HEK293 (cell line): Measurements from ENCODE around the gene TFPI.

Experiments
- CTCF ChIA-PET: fragments of 350-600 bp; formaldehyde crosslinking; extraction: SDS; loops from one replicate; lab custom pipeline; 2021; ENCODE audit warnings: antibody characterized with exemption; lab: Yijun Ruan, JAX
- POLR2A ChIA-PET: fragments of 300-600 bp; formaldehyde crosslinking; extraction: SDS; loops from one replicate; lab custom pipeline; 2020; ENCODE audit warnings: antibody characterized with exemption, inconsistent platforms; lab: Yijun Ruan, JAX
- H3K27ac ChIP-seq: fragments of 200-500 bp; sonication (Bioruptor generic); 2 replicates; pipeline ENCODE4 v1.5.1; 2014; ENCODE audit warnings: low read depth, low read length, control low read depth, inconsistent platforms; ENCODE audit errors: extremely low read depth
- H3K36me3 ChIP-seq, 2 experiments: fragments of 200-500 bp in 1 of 2; sonication (Bioruptor generic) in 1 of 2; 1 replicate in 1 of 2; 2 replicates in 1 of 2; pipeline ENCODE4 v1.5.1; 2014 to 2017; ENCODE audit warnings: inconsistent platforms in 2 of 2, low read length in 2 of 2; ENCODE audit not compliant: control insufficient read depth in 2 of 2, insufficient read depth in 1 of 2
- H3K4me1 ChIP-seq: fragments of 200-500 bp; sonication (Bioruptor generic); 2 replicates; pipeline ENCODE4 v1.5.1; 2014; ENCODE audit warnings: mild to moderate bottlenecking, low read length, inconsistent platforms; ENCODE audit not compliant: control insufficient read depth, insufficient read depth
- H3K4me3 ChIP-seq: 2 replicates; pipeline ENCODE4 v1.5.1; 2011; ENCODE audit warnings: low read depth, mild to moderate bottlenecking, control low read depth, low read length, moderate library complexity
- H3K9me3 ChIP-seq: fragments of 200-500 bp; sonication (Bioruptor generic); 2 replicates; pipeline ENCODE4 v1.5.1; 2014; ENCODE audit warnings: low read depth, low read length, inconsistent platforms; ENCODE audit not compliant: control insufficient read depth, insufficient read depth
- AEBP2 ChIP-seq: fragments of 450-650 bp; formaldehyde crosslinking; IDR thresholded peaks from 2 replicates; pipeline ENCODE4 v1.5.1; 2016; ENCODE audit warnings: missing biosample characterization, missing genetic modification characterization, borderline replicate concordance
- BCL11A ChIP-seq: fragments of 450-650 bp; formaldehyde crosslinking; IDR thresholded peaks from 2 replicates; pipeline ENCODE4 v1.5.1; 2016; ENCODE audit warnings: low read depth, missing biosample characterization, missing genetic modification characterization
- FEZF1 ChIP-seq: fragments of 450-650 bp; formaldehyde crosslinking; IDR thresholded peaks from 2 replicates; pipeline ENCODE4 v1.5.1; 2016; ENCODE audit warnings: missing biosample characterization, missing genetic modification characterization
- HOXA7 ChIP-seq: sonication (generic); formaldehyde crosslinking; IDR thresholded peaks from 2 replicates; pipeline ENCODE4 v1.8.1; 2022; ENCODE audit warnings: missing genetic modification reagents, borderline replicate concordance
- PBX3 ChIP-seq: sonication (generic); formaldehyde crosslinking; IDR thresholded peaks from 2 replicates; pipeline ENCODE4 v1.8.1; 2022; ENCODE audit warnings: mild to moderate bottlenecking, moderate library complexity, missing genetic modification reagents
- SP3 ChIP-seq: fragments of 450-650 bp; formaldehyde crosslinking; IDR thresholded peaks from 2 replicates; pipeline ENCODE4 v1.5.1; 2016; ENCODE audit warnings: missing biosample characterization, missing genetic modification characterization
- ZBTB1 ChIP-seq: fragments of 450-650 bp; formaldehyde crosslinking; IDR thresholded peaks from 2 replicates; pipeline ENCODE4 v1.5.1; 2016; ENCODE audit warnings: missing biosample characterization, missing genetic modification characterization
- ZNF121 ChIP-seq: fragments of 450-650 bp; formaldehyde crosslinking; IDR thresholded peaks from 2 replicates; pipeline ENCODE4 v1.5.1; 2016; ENCODE audit warnings: missing biosample characterization, missing genetic modification characterization
- ZNF223 ChIP-seq: fragments of 450-650 bp; formaldehyde crosslinking; IDR thresholded peaks from 2 replicates; pipeline ENCODE4 v1.5.1; 2016; ENCODE audit warnings: missing biosample characterization, missing genetic modification characterization
- ZNF341 ChIP-seq: fragments of 450-650 bp; formaldehyde crosslinking; IDR thresholded peaks from 2 replicates; pipeline ENCODE4; 2016; ENCODE audit warnings: low read depth, missing biosample characterization, missing genetic modification characterization
- ZNF366 ChIP-seq: fragments of 450-650 bp; formaldehyde crosslinking; conservative IDR thresholded peaks from 2 replicates; pipeline ENCODE4 v1.5.1; 2016; ENCODE audit warnings: missing biosample characterization, missing genetic modification characterization
- ZNF416 ChIP-seq: fragments of 450-650 bp; formaldehyde crosslinking; IDR thresholded peaks from 2 replicates; pipeline ENCODE4 v1.5.1; 2016; ENCODE audit warnings: missing biosample characterization, missing genetic modification characterization
- ZNF510 ChIP-seq: fragments of 450-650 bp; formaldehyde crosslinking; IDR thresholded peaks from 2 replicates; pipeline ENCODE4 v1.5.1; 2018; ENCODE audit warnings: mild to moderate bottlenecking, missing genetic modification characterization, missing biosample characterization; ENCODE audit not compliant: insufficient replicate concordance
- ZNF654 ChIP-seq: fragments of 450-650 bp; formaldehyde crosslinking; IDR thresholded peaks from 2 replicates; pipeline ENCODE4 v1.5.1; 2016; ENCODE audit warnings: low read depth, missing biosample characterization, missing genetic modification characterization
- ZNF658 ChIP-seq: fragments of 450-650 bp; formaldehyde crosslinking; IDR thresholded peaks from 2 replicates; pipeline ENCODE4; 2016; ENCODE audit warnings: missing biosample characterization, missing genetic modification characterization
- ZNF776 ChIP-seq: fragments of 450-650 bp; formaldehyde crosslinking; IDR thresholded peaks from 2 replicates; pipeline ENCODE4 v1.5.0; 2017; ENCODE audit warnings: missing biosample characterization, missing genetic modification characterization, borderline replicate concordance
- TF ChIP-seq, protein P1 (sequence below): fragments of 450-650 bp; formaldehyde crosslinking; IDR thresholded peaks from 2 replicates; pipeline ENCODE4 v1.5.1; 2016; ENCODE audit warnings: missing biosample characterization, missing genetic modification characterization, borderline replicate concordance
- TF ChIP-seq, protein P2 (sequence below): fragments of 450-650 bp; formaldehyde crosslinking; IDR thresholded peaks from 2 replicates; pipeline ENCODE4 v1.5.1; 2016; ENCODE audit warnings: missing biosample characterization, missing genetic modification characterization
- TF ChIP-seq, protein P3 (sequence below): fragments of 450-650 bp; formaldehyde crosslinking; optimal IDR thresholded peaks from 2 replicates; pipeline ENCODE3; 2016; ENCODE audit warnings: missing biosample characterization, mild to moderate bottlenecking, missing genetic modification characterization
- TF ChIP-seq, protein P4 (sequence below): fragments of 450-650 bp; formaldehyde crosslinking; IDR thresholded peaks from 2 replicates; pipeline ENCODE4 v1.5.1; 2016; ENCODE audit warnings: missing biosample characterization, missing genetic modification characterization

The TFPI gene

GRCh38 chr2:187435756-187436155, 118.5 kb downstream of the TFPI start:
- H3K9me3 ChIP-seq, result no peaks in the 10 kb centered on the region
- TF ChIP-seq ZNF510 (tag by site-specific recombination), result no peak
- no peak for TF ChIP-seq HOXA7
- TF ChIP-seq, protein P1, sequence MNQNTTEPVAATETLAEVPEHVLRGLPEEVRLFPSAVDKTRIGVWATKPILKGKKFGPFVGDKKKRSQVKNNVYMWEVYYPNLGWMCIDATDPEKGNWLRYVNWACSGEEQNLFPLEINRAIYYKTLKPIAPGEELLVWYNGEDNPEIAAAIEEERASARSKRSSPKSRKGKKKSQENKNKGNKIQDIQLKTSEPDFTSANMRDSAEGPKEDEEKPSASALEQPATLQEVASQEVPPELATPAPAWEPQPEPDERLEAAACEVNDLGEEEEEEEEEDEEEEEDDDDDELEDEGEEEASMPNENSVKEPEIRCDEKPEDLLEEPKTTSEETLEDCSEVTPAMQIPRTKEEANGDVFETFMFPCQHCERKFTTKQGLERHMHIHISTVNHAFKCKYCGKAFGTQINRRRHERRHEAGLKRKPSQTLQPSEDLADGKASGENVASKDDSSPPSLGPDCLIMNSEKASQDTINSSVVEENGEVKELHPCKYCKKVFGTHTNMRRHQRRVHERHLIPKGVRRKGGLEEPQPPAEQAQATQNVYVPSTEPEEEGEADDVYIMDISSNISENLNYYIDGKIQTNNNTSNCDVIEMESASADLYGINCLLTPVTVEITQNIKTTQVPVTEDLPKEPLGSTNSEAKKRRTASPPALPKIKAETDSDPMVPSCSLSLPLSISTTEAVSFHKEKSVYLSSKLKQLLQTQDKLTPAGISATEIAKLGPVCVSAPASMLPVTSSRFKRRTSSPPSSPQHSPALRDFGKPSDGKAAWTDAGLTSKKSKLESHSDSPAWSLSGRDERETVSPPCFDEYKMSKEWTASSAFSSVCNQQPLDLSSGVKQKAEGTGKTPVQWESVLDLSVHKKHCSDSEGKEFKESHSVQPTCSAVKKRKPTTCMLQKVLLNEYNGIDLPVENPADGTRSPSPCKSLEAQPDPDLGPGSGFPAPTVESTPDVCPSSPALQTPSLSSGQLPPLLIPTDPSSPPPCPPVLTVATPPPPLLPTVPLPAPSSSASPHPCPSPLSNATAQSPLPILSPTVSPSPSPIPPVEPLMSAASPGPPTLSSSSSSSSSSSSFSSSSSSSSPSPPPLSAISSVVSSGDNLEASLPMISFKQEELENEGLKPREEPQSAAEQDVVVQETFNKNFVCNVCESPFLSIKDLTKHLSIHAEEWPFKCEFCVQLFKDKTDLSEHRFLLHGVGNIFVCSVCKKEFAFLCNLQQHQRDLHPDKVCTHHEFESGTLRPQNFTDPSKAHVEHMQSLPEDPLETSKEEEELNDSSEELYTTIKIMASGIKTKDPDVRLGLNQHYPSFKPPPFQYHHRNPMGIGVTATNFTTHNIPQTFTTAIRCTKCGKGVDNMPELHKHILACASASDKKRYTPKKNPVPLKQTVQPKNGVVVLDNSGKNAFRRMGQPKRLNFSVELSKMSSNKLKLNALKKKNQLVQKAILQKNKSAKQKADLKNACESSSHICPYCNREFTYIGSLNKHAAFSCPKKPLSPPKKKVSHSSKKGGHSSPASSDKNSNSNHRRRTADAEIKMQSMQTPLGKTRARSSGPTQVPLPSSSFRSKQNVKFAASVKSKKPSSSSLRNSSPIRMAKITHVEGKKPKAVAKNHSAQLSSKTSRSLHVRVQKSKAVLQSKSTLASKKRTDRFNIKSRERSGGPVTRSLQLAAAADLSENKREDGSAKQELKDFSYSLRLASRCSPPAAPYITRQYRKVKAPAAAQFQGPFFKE (tag by site-specific recombination), result no peak
- no peak for TF ChIP-seq ZNF654 (tag by site-specific recombination)
- TF ChIP-seq ZNF341 (tag by site-specific recombination), result no peak
- no peak for TF ChIP-seq PBX3 (CRISPR knock-in tag)
- TF ChIP-seq, protein P2, sequence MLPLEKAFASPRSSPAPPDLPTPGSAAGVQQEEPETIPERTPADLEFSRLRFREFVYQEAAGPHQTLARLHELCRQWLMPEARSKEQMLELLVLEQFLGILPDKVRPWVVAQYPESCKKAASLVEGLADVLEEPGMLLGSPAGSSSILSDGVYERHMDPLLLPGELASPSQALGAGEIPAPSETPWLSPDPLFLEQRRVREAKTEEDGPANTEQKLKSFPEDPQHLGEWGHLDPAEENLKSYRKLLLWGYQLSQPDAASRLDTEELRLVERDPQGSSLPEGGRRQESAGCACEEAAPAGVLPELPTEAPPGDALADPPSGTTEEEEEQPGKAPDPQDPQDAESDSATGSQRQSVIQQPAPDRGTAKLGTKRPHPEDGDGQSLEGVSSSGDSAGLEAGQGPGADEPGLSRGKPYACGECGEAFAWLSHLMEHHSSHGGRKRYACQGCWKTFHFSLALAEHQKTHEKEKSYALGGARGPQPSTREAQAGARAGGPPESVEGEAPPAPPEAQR (tag by site-specific recombination), result no peak
- no peak for TF ChIP-seq ZBTB1 (tag by site-specific recombination)
- TF ChIP-seq ZNF366 (tag by site-specific recombination), result no peak
- no peak for TF ChIP-seq SP3 (tag by site-specific recombination)
- no peak for TF ChIP-seq ZNF658 (tag by site-specific recombination)
- no peak for TF ChIP-seq ZNF416 (tag by site-specific recombination)
- TF ChIP-seq AEBP2 (tag by site-specific recombination), result no peak
- TF ChIP-seq BCL11A (tag by site-specific recombination), result no peak
- CTCF ChIA-PET, result interaction anchor here (0.6 kb wide), 1 partner anchor 16 kb away, joined by 4 read pairs; no protein-coding TSS in a partner anchor
- POLR2A ChIA-PET, result no interaction called here
- H3K4me1 ChIP-seq, result no peaks in the 10 kb centered on the region
- H3K4me3 ChIP-seq, result no peak overlapping the region
- H3K27ac ChIP-seq, result no peak overlapping the region
- H3K36me3 ChIP-seq, result no peaks in the 10 kb centered on the region

GRCh38 chr2:187435078-187435477, 119.2 kb downstream of the TFPI start:
- Histone ChIP-seq H3K4me3 (no peak overlapping the region), H3K27ac (no peak overlapping the region), H3K36me3 (no peaks in the 10 kb centered on the region), H3K9me3 (no peaks in the 10 kb centered on the region), H3K4me1 (no peaks in the 10 kb centered on the region)
- POLR2A ChIA-PET, result no interaction called here
- CTCF ChIA-PET, result no interaction called here
- TF ChIP-seq ZNF776 (tag by site-specific recombination) (no peak), FEZF1 (tag by site-specific recombination) (no peak), ZNF121 (tag by site-specific recombination) (no peak), ZNF223 (no peak)
- TF ChIP-seq, protein P3, sequence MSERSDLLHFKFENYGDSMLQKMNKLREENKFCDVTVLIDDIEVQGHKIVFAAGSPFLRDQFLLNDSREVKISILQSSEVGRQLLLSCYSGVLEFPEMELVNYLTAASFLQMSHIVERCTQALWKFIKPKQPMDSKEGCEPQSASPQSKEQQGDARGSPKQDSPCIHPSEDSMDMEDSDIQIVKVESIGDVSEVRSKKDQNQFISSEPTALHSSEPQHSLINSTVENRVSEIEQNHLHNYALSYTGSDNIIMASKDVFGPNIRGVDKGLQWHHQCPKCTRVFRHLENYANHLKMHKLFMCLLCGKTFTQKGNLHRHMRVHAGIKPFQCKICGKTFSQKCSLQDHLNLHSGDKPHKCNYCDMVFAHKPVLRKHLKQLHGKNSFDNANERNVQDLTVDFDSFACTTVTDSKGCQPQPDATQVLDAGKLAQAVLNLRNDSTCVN (tag by site-specific recombination), result no peak
- TF ChIP-seq, protein P4, sequence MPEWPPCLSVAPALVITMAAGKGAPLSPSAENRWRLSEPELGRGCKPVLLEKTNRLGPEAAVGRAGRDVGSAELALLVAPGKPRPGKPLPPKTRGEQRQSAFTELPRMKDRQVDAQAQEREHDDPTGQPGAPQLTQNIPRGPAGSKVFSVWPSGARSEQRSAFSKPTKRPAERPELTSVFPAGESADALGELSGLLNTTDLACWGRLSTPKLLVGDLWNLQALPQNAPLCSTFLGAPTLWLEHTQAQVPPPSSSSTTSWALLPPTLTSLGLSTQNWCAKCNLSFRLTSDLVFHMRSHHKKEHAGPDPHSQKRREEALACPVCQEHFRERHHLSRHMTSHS (tag by site-specific recombination), result no peak
